HL-60 (cell line): ENCODE data around the gene GALNT15.

ENCODE experiments used
- DNase-seq, 2 experiments: peaks; one replicate each; pipeline ENCODE4 v3.0.0-alpha.2; 2010 to 2020; ENCODE audit warnings: low read depth in 1 of 2, low spot score in 1 of 2
- H3K27ac ChIP-seq: fragments of 250-450 bp; sonication (Bioruptor Pico); replicated peaks from 2 replicates; pipeline ENCODE4 v1.5.1; 2020; ENCODE audit warnings: mild to moderate bottlenecking, moderate library complexity
- H3K27me3 ChIP-seq: fragments of 250-450 bp; sonication (Bioruptor Pico); 2 replicates; pipeline ENCODE4 v1.5.1; 2021; ENCODE audit warnings: mild to moderate bottlenecking, moderate library complexity; ENCODE audit not compliant: insufficient read depth, poor library complexity, severe bottlenecking
- H3K4me3 ChIP-seq: replicated peaks from 2 replicates; pipeline ENCODE4 v1.5.1; 2011; ENCODE audit warnings: mild to moderate bottlenecking, control low read depth, low read length; ENCODE audit not compliant: insufficient read depth
- CTCF ChIP-seq: IDR thresholded peaks from one replicate; pipeline ENCODE4 v1.5.1; 2011; ENCODE audit warnings: low read length, control low read depth, inconsistent platforms; ENCODE audit not compliant: insufficient read depth
- GABPA ChIP-seq: IDR thresholded peaks from 2 replicates; pipeline ENCODE4 v1.6.1; 2012; ENCODE audit warnings: low read depth
- POLR2AphosphoS5 ChIP-seq: IDR thresholded peaks from 2 replicates; pipeline ENCODE4 v1.6.1; 2012; ENCODE audit warnings: low read depth
- REST ChIP-seq: IDR thresholded peaks from 2 replicates; pipeline ENCODE4 v1.6.1; 2012; ENCODE audit warnings: low read depth; ENCODE audit not compliant: insufficient replicate concordance
- SPI1 ChIP-seq: IDR thresholded peaks from 2 replicates; pipeline ENCODE4 v1.6.1; 2012; ENCODE audit warnings: low read depth, mild to moderate bottlenecking, borderline replicate concordance

The GALNT15 gene

GRCh38 chr3:16130066-16130465 is 44.4 kb upstream of the GALNT15 start:
- DNase-seq: no peak
- TF ChIP-seq CTCF: no peak
- no peak for TF ChIP-seq GABPA
- no peak for TF ChIP-seq SPI1
- Histone ChIP-seq H3K4me3 (no peak overlapping the region), H3K27ac (no peak overlapping the region), H3K27me3 (no peaks in the 10 kb centered on the region)

- TF ChIP-seq POLR2AphosphoS5 (no peak), GABPA (no peak), CTCF (no peak)
- no peak for DNase-seq
- no peak overlapping the region for H3K27ac ChIP-seq
- H3K27me3 ChIP-seq: no peaks in the 10 kb centered on the region
- H3K4me3 ChIP-seq: no peak overlapping the region
Observed at GRCh38 chr3:16132190-16132589, 42.3 kb upstream of the GALNT15 start.

- TF ChIP-seq POLR2AphosphoS5 (no peak), SPI1 (no peak), CTCF (no peak), REST (no peak), GABPA (no peak)
- DNase-seq: no peak
- Histone ChIP-seq H3K4me3 (no peak overlapping the region), H3K27ac (no peak overlapping the region), H3K27me3 (no peaks in the 10 kb centered on the region)
Observed at GRCh38 chr3:16132928-16133327, 41.6 kb upstream of the GALNT15 start.

- no peak for DNase-seq
- TF ChIP-seq GABPA (no peak), CTCF (no peak), SPI1 (no peak), POLR2AphosphoS5 (no peak), REST (no peak)
- Histone ChIP-seq H3K27me3 (no peaks in the 10 kb centered on the region), H3K4me3 (no peak overlapping the region), H3K27ac (no peak overlapping the region)
Observed at GRCh38 chr3:16134173-16134928, 40.1 kb upstream of the GALNT15 start.
